Activated T-helper 9 cell treated with anti-CD3 and anti-CD28 coated beads, Interleukin-2, amount 50 U/mL, for 16 hours (primary cell): ENCODE measurements around the gene DSTYK.

Source experiments
- DNase-seq: peaks from one replicate; pipeline ENCODE4 v3.0.0-alpha.2; 2020; ENCODE audit warnings: low read depth

DSTYK gene

GRCh38 chr1:205128050-205128449 is 83.5 kb downstream of the DSTYK start:
- no peak for DNase-seq

- DNase-seq = no peak
Measured at GRCh38 chr1:205127646-205128045, 83.9 kb downstream of the DSTYK start.

- DNase-seq = no peak
Measured at GRCh38 chr1:205124726-205125125, 86.8 kb downstream of the DSTYK start.

- no peak for DNase-seq
Measured at GRCh38 chr1:205122489-205122882, 89.0 kb downstream of the DSTYK start.

GRCh38 chr1:205121660-205122488 is 89.6 kb downstream of the DSTYK start, which contains the start of gene RBBP5:
Gene RBBP5, minus strand, starts transcription at chr1:205121978. Its CDS starts 105 bp downstream, at chr1:205121873.
- DNase-seq = peak; percentile 92

GRCh38 chr1:205118752-205119151 is 92.8 kb downstream of the DSTYK start:
- DNase-seq = no peak

- no peak for DNase-seq
Measured at GRCh38 chr1:205111354-205111753, 100.1 kb downstream of the DSTYK start.

- DNase-seq = no peak
Measured at GRCh38 chr1:205109711-205110110, 101.8 kb downstream of the DSTYK start.

GRCh38 chr1:205109269-205109668 is 102.2 kb downstream of the DSTYK start:
- no peak for DNase-seq

GRCh38 chr1:205108464-205108863 is 103.0 kb downstream of the DSTYK start:
- no peak for DNase-seq

- DNase-seq = no peak
Measured at GRCh38 chr1:205107327-205107726, 104.2 kb downstream of the DSTYK start.

GRCh38 chr1:205102404-205102803 is 109.1 kb downstream of the DSTYK start:
- DNase-seq = no peak

GRCh38 chr1:205098242-205098641 is 113.3 kb downstream of the DSTYK start:
- no peak for DNase-seq

GRCh38 chr1:205095422-205095821 is 116.1 kb downstream of the DSTYK start:
- no peak for DNase-seq
